D721Med (cell line): ENCODE data around the gene CCL7.

Experiments used
- DNase-seq: peaks from one replicate; pipeline ENCODE4 v3.0.0; 2011; ENCODE audit warnings: low spot score; ENCODE audit not compliant: insufficient read length
- FAIRE-seq: peaks from 2 replicates; lab custom pipeline; 2011; peaks lifted over from hg19 to GRCh38; lab: Jason Lieb, UNC
- TF ChIP-seq, protein P1 (sequence below): IDR thresholded peaks from 2 replicates; pipeline ENCODE4 v1.5.1; 2012; ENCODE audit warnings: mild to moderate bottlenecking, control low read depth; ENCODE audit not compliant: insufficient read depth; ENCODE audit errors: missing control alignments

The CCL7 gene

GRCh38 chr17:34257299-34257985 lies 12.6 kb upstream of the CCL7 start:
- TF ChIP-seq, protein P1, sequence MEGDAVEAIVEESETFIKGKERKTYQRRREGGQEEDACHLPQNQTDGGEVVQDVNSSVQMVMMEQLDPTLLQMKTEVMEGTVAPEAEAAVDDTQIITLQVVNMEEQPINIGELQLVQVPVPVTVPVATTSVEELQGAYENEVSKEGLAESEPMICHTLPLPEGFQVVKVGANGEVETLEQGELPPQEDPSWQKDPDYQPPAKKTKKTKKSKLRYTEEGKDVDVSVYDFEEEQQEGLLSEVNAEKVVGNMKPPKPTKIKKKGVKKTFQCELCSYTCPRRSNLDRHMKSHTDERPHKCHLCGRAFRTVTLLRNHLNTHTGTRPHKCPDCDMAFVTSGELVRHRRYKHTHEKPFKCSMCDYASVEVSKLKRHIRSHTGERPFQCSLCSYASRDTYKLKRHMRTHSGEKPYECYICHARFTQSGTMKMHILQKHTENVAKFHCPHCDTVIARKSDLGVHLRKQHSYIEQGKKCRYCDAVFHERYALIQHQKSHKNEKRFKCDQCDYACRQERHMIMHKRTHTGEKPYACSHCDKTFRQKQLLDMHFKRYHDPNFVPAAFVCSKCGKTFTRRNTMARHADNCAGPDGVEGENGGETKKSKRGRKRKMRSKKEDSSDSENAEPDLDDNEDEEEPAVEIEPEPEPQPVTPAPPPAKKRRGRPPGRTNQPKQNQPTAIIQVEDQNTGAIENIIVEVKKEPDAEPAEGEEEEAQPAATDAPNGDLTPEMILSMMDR: no peak
- DNase-seq: no peak
- no peak for FAIRE-seq

DNA sequence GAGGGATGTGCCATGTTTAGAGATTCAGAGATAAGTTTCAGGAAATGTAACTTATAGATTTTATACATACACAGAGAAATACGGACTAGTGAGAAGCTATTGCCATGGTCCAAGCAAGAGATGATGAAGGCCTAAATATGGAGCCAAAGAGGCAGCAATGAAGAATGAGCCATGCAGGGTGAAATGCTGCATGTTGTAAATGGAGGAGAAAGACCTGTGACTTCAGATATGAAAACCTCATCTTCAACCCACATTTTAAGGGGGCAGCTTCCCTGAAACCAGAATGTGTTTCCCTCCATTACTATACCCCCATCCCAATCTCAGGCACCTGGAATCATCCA lies 12.1 kb upstream of the CCL7 start:
- FAIRE-seq (no peak), DNase-seq (no peak)
- TF ChIP-seq, protein P1: no peak

- DNase-seq (no peak), FAIRE-seq (no peak)
- TF ChIP-seq, protein P1: no peak
Observed at GRCh38 chr17:34259146-34259545, 10.9 kb upstream of the CCL7 start.

- no peak for FAIRE-seq
- TF ChIP-seq, protein P1: no peak
Observed at GRCh38 chr17:34260861-34261260, 9.2 kb upstream of the CCL7 start.

DNA sequence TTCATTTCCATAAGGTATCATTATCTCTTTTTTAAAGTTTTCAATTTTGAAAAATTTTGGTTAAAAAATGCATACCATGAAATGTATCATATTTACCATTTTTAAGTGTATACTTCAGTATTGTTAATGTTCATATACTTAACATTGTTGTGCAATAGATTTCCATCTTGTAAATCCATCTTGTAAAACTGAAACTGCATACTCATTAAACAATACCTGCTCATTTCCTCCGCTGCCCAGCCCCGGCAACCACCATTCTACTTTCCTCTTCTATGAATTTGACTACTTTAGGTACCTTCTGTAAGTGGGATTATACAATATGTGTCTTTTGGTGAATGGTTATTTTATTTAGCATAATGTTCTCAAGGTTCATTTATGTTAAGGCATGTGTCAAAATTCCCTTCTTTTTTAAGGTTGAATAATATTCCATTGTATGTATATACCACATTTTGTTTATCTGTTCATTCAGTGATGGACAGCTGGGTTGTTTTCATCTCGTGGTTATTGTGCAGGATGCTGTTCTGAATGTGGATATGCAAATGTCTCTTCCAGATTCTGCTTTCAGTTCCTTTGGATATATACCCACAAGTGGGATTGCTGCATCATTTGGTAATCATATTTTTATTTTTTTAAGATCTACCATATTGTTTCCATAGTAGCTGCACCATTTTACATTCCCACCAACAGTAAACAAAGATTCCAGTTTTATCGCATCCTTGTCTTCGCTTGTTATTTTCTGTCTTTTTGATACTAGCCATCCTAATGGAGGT lies 8.3 kb upstream of the CCL7 start:
- TF ChIP-seq, protein P1: no peak
- FAIRE-seq: no peak
- no peak for DNase-seq

More at GRCh38 chr17:34260861-34261260, 9.2 kb upstream of the CCL7 start:
- DNase-seq: no peak

DNA sequence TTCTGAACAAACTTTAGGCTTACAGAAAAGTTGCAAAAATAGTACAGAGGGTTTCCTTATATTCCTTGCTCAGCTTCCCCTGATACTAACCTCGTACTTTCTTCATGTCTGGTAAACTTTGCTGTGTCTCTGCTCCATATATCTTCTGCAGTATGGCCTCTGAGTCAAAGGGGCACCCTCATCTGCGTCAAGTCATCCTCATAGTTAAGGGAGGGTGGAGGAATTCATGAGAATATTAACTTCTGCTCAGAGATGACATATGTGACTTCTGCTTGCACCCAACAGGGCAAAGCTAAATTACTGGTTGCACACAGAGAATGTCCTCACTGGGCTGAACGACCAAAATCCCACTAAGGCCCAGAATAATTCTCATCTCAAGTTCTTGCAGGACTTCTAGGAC lies 4.3 kb upstream of the CCL7 start:
- DNase-seq (no peak), FAIRE-seq (no peak)
- TF ChIP-seq, protein P1: no peak

- no peak for DNase-seq
- TF ChIP-seq, protein P1: no peak
- no peak for FAIRE-seq
Observed at GRCh38 chr17:34275881-34276280, 5.9 kb downstream of the CCL7 start.
